ENCODE measurements around the gene MCRIP2. TPM values are rescaled to one million over a fixed set of nuclear protein-coding genes. Genes with fewer than 3 reads are reported as not detected.

MCRIP2 gene
- total and polyA plus RNA-seq, 3 donors from 2014 or later, result 78.2 to 134 (median 83.1) TPM

DNA sequence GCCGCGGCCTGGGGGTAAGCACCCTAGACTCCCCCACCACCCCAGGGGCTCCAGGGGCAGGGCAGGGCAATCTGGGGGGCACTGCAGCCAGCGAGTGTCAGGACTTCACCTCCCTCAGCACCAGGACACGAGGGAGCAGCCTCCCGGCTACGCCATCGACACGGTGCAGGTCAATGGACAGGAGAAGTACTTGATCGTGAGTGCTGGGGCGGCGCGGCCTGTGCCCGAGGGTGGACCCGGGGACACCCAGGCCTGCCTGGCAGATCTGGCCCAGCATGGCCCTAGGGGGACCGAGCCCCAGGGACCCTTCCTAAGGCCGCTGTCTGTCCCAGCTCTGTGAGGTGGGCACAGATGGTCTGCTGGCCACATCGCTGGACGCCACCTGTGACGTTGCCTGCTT lies 30.7 kb downstream of the MCRIP2 start:
- peaks cover 30% of the 10 kb centered on the region for H3K4me1 ChIP-seq
- no peaks in the 10 kb centered on the region for H3K27me3 ChIP-seq
- intact Hi-C loops (cut with DNase I; ENCODE audit: low total_unique reads), result no loop called here
- TF ChIP-seq, protein P1, sequence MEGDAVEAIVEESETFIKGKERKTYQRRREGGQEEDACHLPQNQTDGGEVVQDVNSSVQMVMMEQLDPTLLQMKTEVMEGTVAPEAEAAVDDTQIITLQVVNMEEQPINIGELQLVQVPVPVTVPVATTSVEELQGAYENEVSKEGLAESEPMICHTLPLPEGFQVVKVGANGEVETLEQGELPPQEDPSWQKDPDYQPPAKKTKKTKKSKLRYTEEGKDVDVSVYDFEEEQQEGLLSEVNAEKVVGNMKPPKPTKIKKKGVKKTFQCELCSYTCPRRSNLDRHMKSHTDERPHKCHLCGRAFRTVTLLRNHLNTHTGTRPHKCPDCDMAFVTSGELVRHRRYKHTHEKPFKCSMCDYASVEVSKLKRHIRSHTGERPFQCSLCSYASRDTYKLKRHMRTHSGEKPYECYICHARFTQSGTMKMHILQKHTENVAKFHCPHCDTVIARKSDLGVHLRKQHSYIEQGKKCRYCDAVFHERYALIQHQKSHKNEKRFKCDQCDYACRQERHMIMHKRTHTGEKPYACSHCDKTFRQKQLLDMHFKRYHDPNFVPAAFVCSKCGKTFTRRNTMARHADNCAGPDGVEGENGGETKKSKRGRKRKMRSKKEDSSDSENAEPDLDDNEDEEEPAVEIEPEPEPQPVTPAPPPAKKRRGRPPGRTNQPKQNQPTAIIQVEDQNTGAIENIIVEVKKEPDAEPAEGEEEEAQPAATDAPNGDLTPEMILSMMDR (IDR thresholded peaks at IDR 0.05), result no peak
- TF ChIP-seq POLR2A (IDR thresholded peaks at IDR 0.05), result no peak
- 97 to 98% methylated on average over 8 to 16 of the region's 19 CpGs for WGBS, 2 donors
- no peak overlapping the region for H3K4me3 ChIP-seq
- no peak for DNase-seq
- no peaks in the 10 kb centered on the region for H3K36me3 ChIP-seq (ENCODE audit: low read depth, missing control alignments)
- no peak overlapping the region for H3K27ac ChIP-seq
- no peaks in the 10 kb centered on the region for H3K9me3 ChIP-seq

GRCh38 chr16:672851-673250 lies 31.2 kb downstream of the MCRIP2 start:
- no peak overlapping the region for H3K27ac ChIP-seq
- TF ChIP-seq, protein P1 (IDR thresholded peaks at IDR 0.05), result no peak
- no peak for TF ChIP-seq POLR2A (IDR thresholded peaks at IDR 0.05)
- H3K4me1 ChIP-seq, result peaks cover 26% of the 10 kb centered on the region
- H3K4me3 ChIP-seq, result no peak overlapping the region
- intact Hi-C loops (cut with DNase I; ENCODE audit: low total_unique reads), result no loop called here
- no peaks in the 10 kb centered on the region for H3K9me3 ChIP-seq
- no peak for DNase-seq
- H3K27me3 ChIP-seq, result no peaks in the 10 kb centered on the region
- 95 to 100% methylated on average over 2 to 21 of the region's 21 CpGs for WGBS, 2 donors
- H3K36me3 ChIP-seq (ENCODE audit: low read depth, missing control alignments), result no peaks in the 10 kb centered on the region

GRCh38 chr16:673399-673991 lies 31.9 kb downstream of the MCRIP2 start:
- H3K4me1 ChIP-seq, result peaks cover 26% of the 10 kb centered on the region
- DNase-seq, result no peak
- no peaks in the 10 kb centered on the region for H3K9me3 ChIP-seq
- 87 to 95% methylated on average over 8 to 15 of the region's 18 CpGs for WGBS, 2 donors
- no peaks in the 10 kb centered on the region for H3K27me3 ChIP-seq
- no peak overlapping the region for H3K27ac ChIP-seq
- intact Hi-C loops (cut with DNase I; ENCODE audit: low total_unique reads), result no loop called here
- no peaks in the 10 kb centered on the region for H3K36me3 ChIP-seq (ENCODE audit: low read depth, missing control alignments)
- H3K4me3 ChIP-seq, result no peak overlapping the region
- TF ChIP-seq POLR2A (IDR thresholded peaks at IDR 0.05), result no peak
- TF ChIP-seq, protein P1 (IDR thresholded peaks at IDR 0.05), result no peak

DNA sequence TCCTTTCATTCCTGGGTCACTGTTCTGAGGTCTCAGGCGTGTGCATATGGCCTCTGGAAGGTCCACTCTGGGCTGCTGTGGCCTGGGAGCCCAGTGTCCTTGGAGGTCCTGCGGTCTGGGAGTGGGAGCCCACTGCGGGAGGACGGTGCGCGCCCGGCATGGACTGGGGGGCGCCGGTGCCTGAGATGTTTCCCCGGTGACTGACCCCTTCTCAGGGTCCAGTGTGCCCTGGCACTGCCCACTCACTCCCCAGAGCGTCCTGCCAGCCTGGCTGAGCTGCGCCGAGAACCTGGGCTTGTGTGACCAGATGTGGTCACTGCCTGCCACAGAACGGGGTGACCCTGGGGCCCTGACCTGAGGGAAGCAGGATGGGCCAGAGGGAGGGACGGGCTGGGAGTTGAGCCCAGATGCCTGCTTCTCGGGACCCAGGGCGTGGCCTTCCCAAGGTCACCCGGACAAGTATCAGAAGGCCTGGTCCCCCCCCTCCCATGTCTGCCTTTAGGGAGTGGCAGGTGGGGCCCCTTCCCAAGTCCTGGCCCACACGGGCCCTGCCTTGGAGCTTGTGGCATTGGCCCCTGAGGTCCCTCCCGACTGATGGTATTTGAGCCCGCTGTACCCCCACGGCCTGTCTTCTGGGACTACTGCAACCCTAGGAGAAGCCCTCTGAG lies 32.7 kb downstream of the MCRIP2 start:
- intact Hi-C loops (cut with DNase I; ENCODE audit: low total_unique reads), result no loop called here
- H3K27ac ChIP-seq, result no peak overlapping the region

More for the DNA sequence above, 32.7 kb downstream of the MCRIP2 start:
- peaks cover 26% of the 10 kb centered on the region for H3K4me1 ChIP-seq
- H3K27me3 ChIP-seq, result no peaks in the 10 kb centered on the region
- H3K9me3 ChIP-seq, result no peaks in the 10 kb centered on the region
- no peaks in the 10 kb centered on the region for H3K36me3 ChIP-seq (ENCODE audit: low read depth, missing control alignments)
- no peak overlapping the region for H3K4me3 ChIP-seq
- whole genome bisulfite sequencing, 2 donors, result 52 to 61% methylated on average over 6 to 21 of the region's 22 CpGs
- peak; percentile 58 for DNase-seq
- TF ChIP-seq, protein P1 (IDR thresholded peaks at IDR 0.05), result no peak
- no peak for TF ChIP-seq POLR2A (IDR thresholded peaks at IDR 0.05)

All from testis (tissue), 3 donors.